GM12801 (cell line): ENCODE results near the gene DDX51.

Source experiments
- CTCF ChIP-seq: IDR thresholded peaks from one replicate; pipeline ENCODE4 v1.5.1; 2011; ENCODE audit warnings: control low read depth; ENCODE audit not compliant: insufficient read length; ENCODE audit errors: extremely low read depth

DDX51 gene

DNA sequence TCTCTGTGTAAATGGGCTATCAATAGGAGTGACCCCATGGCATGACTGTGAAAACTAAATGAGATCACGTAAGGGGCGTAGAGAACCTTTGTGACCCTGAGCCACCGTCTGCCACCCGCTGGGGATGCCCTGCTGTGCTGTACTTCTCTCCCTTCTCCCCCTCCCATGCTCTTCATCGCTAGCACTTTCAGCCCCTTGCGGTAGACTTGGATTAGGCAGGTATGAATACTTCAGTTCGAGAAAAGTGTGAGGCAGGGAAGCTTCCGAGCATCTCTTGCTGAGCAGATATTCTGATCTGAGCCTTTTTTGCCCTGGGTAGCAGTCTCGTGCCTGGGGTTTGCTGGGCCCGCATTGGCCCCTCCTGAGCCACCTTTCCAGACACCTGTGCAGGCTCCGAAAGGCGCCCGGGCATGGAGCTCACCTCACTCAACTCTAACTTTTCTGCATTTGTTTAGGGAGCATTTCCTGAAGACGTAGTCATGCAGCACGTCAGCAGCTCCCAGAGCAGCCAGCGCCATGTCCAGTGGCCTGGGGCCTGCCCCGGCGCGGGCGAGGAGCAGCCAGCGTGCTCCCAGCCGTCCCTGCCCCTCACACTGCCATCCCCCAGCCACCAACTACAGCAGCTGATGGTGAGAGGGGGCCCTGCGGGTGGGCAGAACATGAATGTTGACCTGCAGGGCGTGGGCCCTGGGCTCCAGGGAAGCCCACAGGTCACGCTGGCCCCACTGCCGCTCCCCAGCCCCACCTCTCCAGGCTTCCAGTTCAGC lies 40.4 kb downstream of the DDX51 start:
- TF ChIP-seq CTCF, result no peak

DNA sequence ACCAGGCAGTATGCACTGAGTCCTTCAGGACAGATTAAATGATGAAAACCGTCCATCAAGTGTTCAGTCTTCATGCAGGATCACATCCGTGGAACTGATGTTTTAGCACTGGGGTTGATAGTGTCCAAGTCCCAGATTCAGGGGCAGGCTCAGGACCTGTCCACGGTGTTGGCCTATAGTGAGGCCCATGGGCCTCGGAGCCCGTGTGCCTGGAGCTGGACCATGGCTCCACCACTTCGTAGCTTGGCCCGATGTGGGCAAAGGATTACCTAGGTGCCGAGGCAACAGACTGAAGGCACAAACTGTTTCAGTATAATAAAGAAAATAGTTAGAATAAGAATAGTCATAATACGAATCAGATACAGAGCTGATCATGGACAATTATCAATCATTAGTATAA lies 41.8 kb downstream of the DDX51 start:
- no peak for TF ChIP-seq CTCF

GRCh38 chr12:132100306-132101065 lies 43.6 kb downstream of the DDX51 start:
- TF ChIP-seq CTCF, result no peak

- TF ChIP-seq CTCF, result no peak
Measured at GRCh38 chr12:132099739-132100138, 44.4 kb downstream of the DDX51 start.

- TF ChIP-seq CTCF, result no peak
Measured at GRCh38 chr12:132095520-132096409, 48.4 kb downstream of the DDX51 start.

DNA sequence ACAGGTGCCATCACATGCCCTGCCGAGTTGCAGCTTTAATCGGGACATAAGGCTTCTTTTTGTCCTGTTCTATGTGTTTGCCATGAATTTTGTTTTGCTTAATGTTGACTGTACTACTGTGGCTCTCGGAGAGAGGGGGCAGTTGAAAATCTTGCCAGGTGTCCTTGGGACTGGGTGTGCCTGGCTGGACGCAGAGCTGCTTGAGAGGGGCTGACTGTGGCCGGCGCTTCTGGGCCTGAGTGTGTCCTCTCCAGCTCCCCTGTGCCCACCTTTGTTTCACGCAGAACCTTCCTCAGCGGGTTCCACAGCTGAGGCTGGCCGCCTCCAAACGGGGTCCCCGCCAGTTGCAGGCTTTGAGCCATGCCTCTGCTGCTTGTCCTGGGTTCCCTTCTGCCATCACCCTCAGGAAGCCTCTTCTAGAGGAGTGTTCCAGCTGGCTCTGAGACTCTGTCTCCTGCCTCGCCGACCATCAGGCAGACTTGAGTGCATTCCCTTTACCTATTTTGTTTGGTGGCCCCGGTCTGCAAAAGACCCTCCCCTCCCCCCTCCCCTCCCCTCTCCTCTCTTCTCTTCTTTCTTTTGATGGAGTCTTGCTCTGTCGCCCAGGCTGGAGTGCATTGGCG lies 49.7 kb downstream of the DDX51 start:
- no peak for TF ChIP-seq CTCF
